Neural crest cell (in vitro differentiated cells): ENCODE data around the gene DTX3. TPM values are rescaled to one million over a fixed set of nuclear protein-coding genes. Genes with fewer than 3 reads are reported as not detected.
"Not testable (repeated sequence)": the region's sequence is repeated elsewhere in the genome, so short reads cannot be mapped to it uniquely, and the experiment has no call there.

ENCODE experiments used
- DNase-seq: peaks from one replicate; pipeline ENCODE4 v3.0.0; 2021; ENCODE audit warnings: low read depth, mixed read lengths, low spot score
- H3K27ac Mint-ChIP-seq: one replicate; pipeline ENCODE4 v1.8.0; 2021; ENCODE audit warnings: mild to moderate bottlenecking, mixed read lengths; ENCODE audit not compliant: unreplicated experiment
- H3K27me3 Mint-ChIP-seq: 2 replicates; pipeline ENCODE4 v1.8.0; 2021; ENCODE audit warnings: low read depth, mild to moderate bottlenecking, mixed read lengths
- H3K36me3 Mint-ChIP-seq: 2 replicates; pipeline ENCODE4 v1.8.0; 2021; ENCODE audit warnings: low read depth, mild to moderate bottlenecking, mixed read lengths
- H3K4me1 Mint-ChIP-seq: 2 replicates; pipeline ENCODE4 v1.8.0; 2021; ENCODE audit warnings: mixed read lengths
- H3K4me3 Mint-ChIP-seq: one replicate; pipeline ENCODE4 v1.8.0; 2021; ENCODE audit warnings: mild to moderate bottlenecking, mixed read lengths
- H3K9me3 Mint-ChIP-seq: 2 replicates; pipeline ENCODE4 v1.8.0; 2021; ENCODE audit warnings: mixed read lengths
- total RNA-seq: library from RNA; stranded (reverse); gene quantifications from 2 replicates; pipeline ENCODE4 v1.2.1, GENCODE V29; 2021
- TF ChIP-seq, protein P1 (sequence below): fragments of 200-600 bp; sonication (generic); conservative IDR thresholded peaks from 2 replicates; pipeline ENCODE4 v1.5.0; 2021; ENCODE audit warnings: antibody characterized with exemption, mild to moderate bottlenecking

Gene DTX3
- total RNA-seq, 1 donor from 2014 or later = 74.7 TPM

DNA sequence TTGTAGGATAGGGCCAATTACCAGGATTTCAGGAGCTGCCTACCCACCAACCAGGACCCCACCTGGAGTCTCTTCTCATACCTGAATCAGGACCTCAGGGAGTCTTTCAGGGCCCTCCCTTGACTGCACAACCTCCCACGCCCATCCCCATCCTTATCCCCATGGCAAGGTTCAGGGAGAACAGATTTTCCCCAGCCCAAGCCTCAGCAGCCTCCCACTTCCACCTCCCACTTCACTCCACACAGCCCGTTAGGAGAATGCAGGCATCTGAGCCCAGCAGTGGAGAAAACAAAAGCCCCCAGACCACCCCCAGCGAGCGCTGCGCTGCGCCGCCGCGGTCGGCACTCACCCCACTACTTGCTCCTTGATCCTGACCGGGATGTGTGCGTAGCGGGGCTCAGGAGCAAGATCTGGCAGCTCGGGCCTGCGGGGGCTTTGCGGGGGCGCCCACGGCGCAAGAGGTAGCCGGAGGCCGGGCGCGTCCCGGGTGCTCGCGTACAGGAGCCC, 27.0 kb downstream of the DTX3 start:
- Mint-ChIP-seq H3K4me3 (peak overlapping the region; percentile 81), H3K27me3 (peaks cover 57% of the 10 kb centered on the region), H3K4me1 (peaks cover 25% of the 10 kb centered on the region), H3K27ac (no peak overlapping the region), H3K9me3 (no peaks in the 10 kb centered on the region), H3K36me3 (peaks cover 3% of the 10 kb centered on the region)
- TF ChIP-seq, protein P1, sequence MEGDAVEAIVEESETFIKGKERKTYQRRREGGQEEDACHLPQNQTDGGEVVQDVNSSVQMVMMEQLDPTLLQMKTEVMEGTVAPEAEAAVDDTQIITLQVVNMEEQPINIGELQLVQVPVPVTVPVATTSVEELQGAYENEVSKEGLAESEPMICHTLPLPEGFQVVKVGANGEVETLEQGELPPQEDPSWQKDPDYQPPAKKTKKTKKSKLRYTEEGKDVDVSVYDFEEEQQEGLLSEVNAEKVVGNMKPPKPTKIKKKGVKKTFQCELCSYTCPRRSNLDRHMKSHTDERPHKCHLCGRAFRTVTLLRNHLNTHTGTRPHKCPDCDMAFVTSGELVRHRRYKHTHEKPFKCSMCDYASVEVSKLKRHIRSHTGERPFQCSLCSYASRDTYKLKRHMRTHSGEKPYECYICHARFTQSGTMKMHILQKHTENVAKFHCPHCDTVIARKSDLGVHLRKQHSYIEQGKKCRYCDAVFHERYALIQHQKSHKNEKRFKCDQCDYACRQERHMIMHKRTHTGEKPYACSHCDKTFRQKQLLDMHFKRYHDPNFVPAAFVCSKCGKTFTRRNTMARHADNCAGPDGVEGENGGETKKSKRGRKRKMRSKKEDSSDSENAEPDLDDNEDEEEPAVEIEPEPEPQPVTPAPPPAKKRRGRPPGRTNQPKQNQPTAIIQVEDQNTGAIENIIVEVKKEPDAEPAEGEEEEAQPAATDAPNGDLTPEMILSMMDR = no peak
- DNase-seq = no peak

DNA sequence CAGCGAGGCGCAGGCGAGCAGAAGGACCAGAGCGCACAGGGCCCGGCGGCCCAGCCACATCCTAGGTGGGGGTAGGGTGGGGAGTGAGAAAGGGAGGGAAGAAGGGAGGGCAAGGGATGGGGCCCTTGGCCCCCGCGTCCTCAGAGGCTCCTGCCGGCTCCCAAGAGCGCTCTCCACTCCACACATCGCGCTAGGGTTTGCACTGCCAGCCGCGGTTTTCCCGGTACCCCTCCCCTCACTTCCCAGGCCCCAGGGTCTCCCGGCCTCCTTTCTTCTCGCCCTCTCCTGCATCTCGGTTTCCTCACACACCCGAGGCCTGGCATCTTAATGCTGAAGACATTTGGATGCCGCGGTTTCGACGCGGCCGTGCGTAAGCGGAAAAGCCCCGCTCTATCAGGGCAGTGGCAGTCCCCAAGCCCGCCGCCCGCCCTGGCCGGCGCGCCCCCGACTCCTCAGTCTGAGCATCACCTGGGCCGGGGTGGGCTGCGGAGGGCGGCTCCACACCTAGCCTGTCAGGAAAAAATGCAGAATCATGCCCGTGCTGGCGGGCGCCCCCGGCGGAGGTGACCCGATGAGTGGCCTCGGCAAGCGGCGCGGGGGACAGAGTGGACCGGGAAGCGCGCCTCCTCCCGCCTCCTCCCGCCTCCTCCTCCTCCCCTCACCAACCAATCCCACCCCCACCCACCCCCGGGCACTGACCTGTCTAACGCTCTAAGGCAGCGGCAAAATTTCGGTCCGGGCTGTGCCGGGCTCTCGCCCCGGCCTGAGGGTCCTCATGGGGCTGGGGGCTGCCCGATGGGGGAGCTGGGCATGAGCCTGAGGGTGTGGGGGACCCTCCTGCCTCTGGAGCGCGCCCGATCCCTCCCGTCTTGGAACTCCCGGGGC, 27.7 kb downstream of the DTX3 start:
- H3K27me3 Mint-ChIP-seq = peaks cover 55% of the 10 kb centered on the region
- H3K27ac Mint-ChIP-seq = no peak overlapping the region
- no peaks in the 10 kb centered on the region for H3K9me3 Mint-ChIP-seq
- H3K36me3 Mint-ChIP-seq = no peaks in the 10 kb centered on the region
- peak; percentile 30 for DNase-seq
- H3K4me1 Mint-ChIP-seq = peaks cover 25% of the 10 kb centered on the region
- TF ChIP-seq, protein P1 = no peak
- H3K4me3 Mint-ChIP-seq = peak overlapping the region; percentile 86

DNA sequence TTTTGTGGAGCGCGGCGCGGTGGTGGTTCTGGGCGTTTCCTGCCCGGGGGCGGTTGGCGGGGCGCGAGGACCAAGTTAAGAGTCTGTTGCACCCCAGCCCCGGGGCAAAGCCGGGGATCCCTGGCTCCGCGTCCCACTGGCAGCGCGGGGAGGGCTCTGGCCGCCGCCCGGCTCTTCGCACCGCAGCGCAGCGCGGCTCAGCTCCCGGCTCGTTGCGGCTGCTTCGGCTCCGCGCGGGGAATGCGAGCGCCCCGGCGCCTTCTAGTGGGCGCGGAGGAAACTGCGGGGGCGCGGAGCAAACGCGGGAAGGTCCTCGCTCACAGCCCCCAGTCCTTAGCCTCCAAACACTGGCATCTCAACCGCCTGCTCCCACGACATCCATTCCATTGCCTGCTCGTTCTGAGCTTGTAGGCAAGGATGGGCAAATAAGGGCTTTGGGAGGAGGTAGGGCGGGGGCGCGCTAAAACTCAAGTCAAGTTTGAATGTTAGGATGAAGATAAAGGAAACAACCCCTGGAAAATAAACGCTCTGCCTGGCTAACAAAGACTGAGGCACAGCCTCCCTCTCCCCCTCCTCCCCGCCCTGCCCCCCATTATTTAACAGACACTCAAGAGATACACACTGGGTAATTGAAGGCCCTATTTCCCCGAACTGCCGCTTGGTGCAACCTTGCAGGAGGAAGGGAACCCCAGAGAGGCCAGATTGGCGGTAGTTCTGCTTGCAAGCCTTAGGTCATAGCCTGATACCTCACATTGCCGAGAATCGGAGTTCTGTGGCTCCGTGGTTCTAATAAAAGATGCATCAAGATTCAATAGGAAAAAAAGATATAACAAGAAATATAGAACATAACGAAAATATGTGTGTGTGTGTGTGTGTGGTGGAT, 28.6 kb downstream of the DTX3 start, which contains the start of gene B4GALNT1:
B4GALNT1 (minus strand) TSS at position 244 of the 883 bp plus-strand sequence. CDS start 1,069 bp downstream, outside the sequence.
- H3K27ac Mint-ChIP-seq = no peak within 1 kb of the TSS
- peak; percentile 81 for DNase-seq
- H3K4me1 Mint-ChIP-seq = peaks cover 25% of the 10 kb centered on the region
- H3K4me3 Mint-ChIP-seq = peak within 1 kb of the TSS; percentile 86
- TF ChIP-seq, protein P1 = peak; percentile 88
- H3K9me3 Mint-ChIP-seq = no peaks in the 10 kb centered on the region
- H3K36me3 Mint-ChIP-seq = no peaks in the 10 kb centered on the region
- peaks cover 58% of the 10 kb centered on the region for H3K27me3 Mint-ChIP-seq

DNA sequence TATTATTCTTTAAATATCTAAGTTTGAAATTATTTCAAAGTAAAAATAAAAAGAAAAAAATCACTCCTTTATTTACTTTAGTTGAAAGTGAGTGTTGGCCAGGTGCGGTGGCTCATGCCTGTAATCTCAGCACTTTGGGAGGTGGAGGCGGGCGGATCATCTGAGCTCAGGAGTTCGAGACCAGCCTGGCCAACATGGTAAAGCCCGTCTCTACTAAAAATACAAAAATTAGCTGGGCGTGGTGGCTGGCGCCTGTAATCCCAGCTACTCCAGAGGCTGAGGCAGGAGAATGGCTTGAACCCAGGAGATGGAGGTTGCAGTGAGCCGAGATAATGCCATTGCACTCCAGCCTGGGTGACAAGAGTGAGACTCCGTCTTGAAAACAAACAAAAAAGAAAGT, 32.1 kb downstream of the DTX3 start:
- not testable (repeated sequence) for H3K9me3 Mint-ChIP-seq, H3K36me3 Mint-ChIP-seq, H3K4me3 Mint-ChIP-seq, H3K4me1 Mint-ChIP-seq, H3K27ac Mint-ChIP-seq, DNase-seq
- H3K27me3 Mint-ChIP-seq = peaks cover 69% of the 10 kb centered on the region

DNA sequence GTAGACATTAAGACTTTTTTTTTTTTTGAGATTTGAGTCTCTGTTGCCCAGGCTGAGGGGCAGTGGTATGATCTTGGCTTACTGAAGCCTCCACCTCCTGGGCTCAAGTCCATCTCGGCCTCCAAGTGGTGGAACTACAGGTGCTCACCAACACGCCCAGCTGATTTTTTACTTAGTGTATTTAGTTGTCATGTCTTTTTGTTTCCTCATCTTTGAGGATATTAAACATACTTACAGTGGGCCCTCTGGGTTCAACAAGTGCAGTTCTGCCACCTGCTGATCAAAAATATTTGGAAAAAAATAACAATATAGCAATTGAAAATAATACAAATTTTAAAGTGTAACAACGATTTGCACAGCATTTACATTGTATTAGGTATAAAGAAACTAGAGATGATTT, 32.7 kb downstream of the DTX3 start:
- H3K4me3 Mint-ChIP-seq = no peak overlapping the region
- H3K27me3 Mint-ChIP-seq = peaks cover 70% of the 10 kb centered on the region
- no peak for DNase-seq
- TF ChIP-seq, protein P1 = peak; percentile 17
- peaks cover 3% of the 10 kb centered on the region for H3K36me3 Mint-ChIP-seq
- no peaks in the 10 kb centered on the region for H3K9me3 Mint-ChIP-seq
- no peak overlapping the region for H3K27ac Mint-ChIP-seq
- H3K4me1 Mint-ChIP-seq = peaks cover 6% of the 10 kb centered on the region
